T-helper 2 cell (primary cell): Measurements from ENCODE around the gene TCTN3.
"Not testable (repeated sequence)": the region's sequence is repeated elsewhere in the genome, so short reads cannot be mapped to it uniquely, and the experiment has no call there.

Source experiments
- DNase-seq, 5 experiments: peaks; one replicate each; pipeline versions ENCODE4 v3.0.0 to v3.0.0-alpha.2; 2012 to 2022

TCTN3 gene

GRCh38 chr10:95620415-95620814 is 73.3 kb downstream of the TCTN3 start:
- not testable (repeated sequence) for DNase-seq

- no peak for DNase-seq
Observed at GRCh38 chr10:95618101-95618500, 75.6 kb downstream of the TCTN3 start.

GRCh38 chr10:95616446-95616845 is 77.3 kb downstream of the TCTN3 start:
- DNase-seq: no peak
